GM18909 (cell line): ENCODE results near the gene MAST3.

ENCODE experiments used
- ATAC-seq: cut with Tn5 transposase; IDR thresholded peaks from one replicate; pipeline ENCODE4 v1.9.1; 2021; ENCODE audit warnings: mild to moderate bottlenecking; ENCODE audit not compliant: unreplicated experiment, poor library complexity

Gene MAST3

GRCh38 chr19:18131841-18132596, 34.4 kb downstream of the MAST3 start:
- no peak for ATAC-seq

GRCh38 chr19:18135712-18136584, 38.4 kb downstream of the MAST3 start:
- no peak for ATAC-seq

- no peak for ATAC-seq
Observed at GRCh38 chr19:18137242-18137641, 39.7 kb downstream of the MAST3 start.

GRCh38 chr19:18137657-18138339, 40.2 kb downstream of the MAST3 start:
- no peak for ATAC-seq

- ATAC-seq = no peak
Observed at GRCh38 chr19:18140473-18140872, 42.9 kb downstream of the MAST3 start.

- ATAC-seq = no peak
Observed at GRCh38 chr19:18141031-18141430, 43.5 kb downstream of the MAST3 start.

GRCh38 chr19:18143902-18144301, 46.3 kb downstream of the MAST3 start:
- no peak for ATAC-seq

GRCh38 chr19:18144361-18144760, 46.8 kb downstream of the MAST3 start:
- ATAC-seq = no peak

GRCh38 chr19:18144906-18145305, 47.3 kb downstream of the MAST3 start:
- ATAC-seq = no peak

- ATAC-seq = no peak
Observed at GRCh38 chr19:18145391-18145999, 47.9 kb downstream of the MAST3 start.

- no peak for ATAC-seq
Observed at GRCh38 chr19:18147396-18147795, 49.8 kb downstream of the MAST3 start.

- ATAC-seq = no peak
Observed at GRCh38 chr19:18149596-18149975, 52.0 kb downstream of the MAST3 start.

GRCh38 chr19:18150776-18151624, 53.4 kb downstream of the MAST3 start:
- ATAC-seq = no peak

- peak; percentile 68 for ATAC-seq
Observed at GRCh38 chr19:18152442-18152816, 54.9 kb downstream of the MAST3 start.

- ATAC-seq = peak; percentile 82
Observed at GRCh38 chr19:18152817-18153555, 55.4 kb downstream of the MAST3 start, which contains the start of gene PIK3R2. Gene PIK3R2, plus strand, starts transcription at chr19:18153163. Its CDS starts 2,717 bp downstream, at chr19:18155880.

- no peak for ATAC-seq
Observed at GRCh38 chr19:18153556-18154134, 56.1 kb downstream of the MAST3 start.

- ATAC-seq = no peak
Observed at GRCh38 chr19:18155095-18156087, 57.8 kb downstream of the MAST3 start.
